T-helper 2 cell treated with Interferon-gamma antibody and Interleukin-4, amounts not matched to agents 5 μg/mL and 100 μg/mL, for 36 hours (primary cell): ENCODE data around the gene TBX4.
"Not testable (repeated sequence)": the region's sequence is repeated elsewhere in the genome, so short reads cannot be mapped to it uniquely, and the experiment has no call there.

ENCODE experiments used
- DNase-seq: peaks from one replicate; pipeline ENCODE4 v3.0.0; 2021; ENCODE audit warnings: low spot score
- H3K27ac Mint-ChIP-seq: one replicate; pipeline ENCODE4 v1.8.0; 2021; ENCODE audit warnings: mild to moderate bottlenecking, mixed read lengths
- H3K27me3 Mint-ChIP-seq: one replicate; pipeline ENCODE4 v1.8.0; 2021; ENCODE audit warnings: low read depth, mixed read lengths
- H3K36me3 Mint-ChIP-seq: one replicate; pipeline ENCODE4 v1.8.0; 2021; ENCODE audit warnings: low read depth, mixed read lengths
- H3K4me1 Mint-ChIP-seq: one replicate; pipeline ENCODE4 v1.8.0; 2021; ENCODE audit warnings: low read depth, mixed read lengths
- H3K4me3 Mint-ChIP-seq: one replicate; pipeline ENCODE4 v1.8.0; 2022; ENCODE audit warnings: mild to moderate bottlenecking, moderate library complexity, mixed read lengths
- H3K9me3 Mint-ChIP-seq: one replicate; pipeline ENCODE4 v1.8.0; 2021; ENCODE audit warnings: mixed read lengths

TBX4 gene

GRCh38 chr17:61436273-61436672, 15.9 kb upstream of the TBX4 start:
- Mint-ChIP-seq H3K36me3 (no peaks in the 10 kb centered on the region), H3K27me3 (peaks cover 51% of the 10 kb centered on the region), H3K4me1 (peaks cover 4% of the 10 kb centered on the region), H3K4me3 (no peak overlapping the region), H3K27ac (no peak overlapping the region), H3K9me3 (peaks cover 9% of the 10 kb centered on the region)
- no peak for DNase-seq

GRCh38 chr17:61436995-61437704, 15.1 kb upstream of the TBX4 start:
- Mint-ChIP-seq H3K27me3 (peaks cover 48% of the 10 kb centered on the region), H3K36me3 (no peaks in the 10 kb centered on the region), H3K27ac (no peak overlapping the region), H3K4me1 (peaks cover 4% of the 10 kb centered on the region), H3K9me3 (peaks cover 9% of the 10 kb centered on the region), H3K4me3 (no peak overlapping the region)
- DNase-seq: no peak

GRCh38 chr17:61440697-61441096, 11.5 kb upstream of the TBX4 start:
- no peak for DNase-seq
- peaks cover 33% of the 10 kb centered on the region for H3K27me3 Mint-ChIP-seq
- H3K36me3 Mint-ChIP-seq: no peaks in the 10 kb centered on the region
- no peak overlapping the region for H3K27ac Mint-ChIP-seq
- peaks cover 4% of the 10 kb centered on the region for H3K4me1 Mint-ChIP-seq
- no peak overlapping the region for H3K4me3 Mint-ChIP-seq
- H3K9me3 Mint-ChIP-seq: peaks cover 9% of the 10 kb centered on the region

- DNase-seq, H3K36me3 Mint-ChIP-seq, H3K9me3 Mint-ChIP-seq, H3K4me1 Mint-ChIP-seq, H3K27ac Mint-ChIP-seq, H3K4me3 Mint-ChIP-seq: not testable (repeated sequence)
- peaks cover 33% of the 10 kb centered on the region for H3K27me3 Mint-ChIP-seq
Measured at GRCh38 chr17:61441507-61441906, 10.7 kb upstream of the TBX4 start.

GRCh38 chr17:61442136-61442775, 10.0 kb upstream of the TBX4 start:
- Mint-ChIP-seq H3K4me3 (no peak overlapping the region), H3K4me1 (peaks cover 4% of the 10 kb centered on the region), H3K9me3 (peaks cover 4% of the 10 kb centered on the region), H3K27ac (no peak overlapping the region), H3K27me3 (peaks cover 36% of the 10 kb centered on the region), H3K36me3 (no peaks in the 10 kb centered on the region)
- DNase-seq: no peak

GRCh38 chr17:61442878-61443474, 9.2 kb upstream of the TBX4 start:
- no peaks in the 10 kb centered on the region for H3K9me3 Mint-ChIP-seq
- no peak overlapping the region for H3K4me3 Mint-ChIP-seq
- peaks cover 4% of the 10 kb centered on the region for H3K4me1 Mint-ChIP-seq
- H3K27ac Mint-ChIP-seq: no peak overlapping the region
- no peaks in the 10 kb centered on the region for H3K36me3 Mint-ChIP-seq
- no peak for DNase-seq
- H3K27me3 Mint-ChIP-seq: peaks cover 38% of the 10 kb centered on the region

GRCh38 chr17:61443475-61443882, 8.7 kb upstream of the TBX4 start:
- Mint-ChIP-seq H3K4me1 (peaks cover 4% of the 10 kb centered on the region), H3K36me3 (no peaks in the 10 kb centered on the region), H3K27ac (no peak overlapping the region), H3K27me3 (peaks cover 42% of the 10 kb centered on the region), H3K9me3 (no peaks in the 10 kb centered on the region), H3K4me3 (no peak overlapping the region)
- no peak for DNase-seq

GRCh38 chr17:61444075-61444474, 8.1 kb upstream of the TBX4 start:
- DNase-seq: no peak
- Mint-ChIP-seq H3K4me3 (no peak overlapping the region), H3K9me3 (no peaks in the 10 kb centered on the region), H3K27ac (no peak overlapping the region), H3K4me1 (peaks cover 4% of the 10 kb centered on the region), H3K27me3 (peaks cover 43% of the 10 kb centered on the region), H3K36me3 (no peaks in the 10 kb centered on the region)

- H3K27me3 Mint-ChIP-seq: peaks cover 49% of the 10 kb centered on the region
- H3K27ac Mint-ChIP-seq: no peak overlapping the region
- peaks cover 4% of the 10 kb centered on the region for H3K4me1 Mint-ChIP-seq
- no peak overlapping the region for H3K4me3 Mint-ChIP-seq
- no peaks in the 10 kb centered on the region for H3K36me3 Mint-ChIP-seq
- no peak for DNase-seq
- H3K9me3 Mint-ChIP-seq: no peaks in the 10 kb centered on the region
Measured at GRCh38 chr17:61444831-61445230, 7.4 kb upstream of the TBX4 start.

- Mint-ChIP-seq H3K27ac (no peak overlapping the region), H3K9me3 (no peaks in the 10 kb centered on the region), H3K27me3 (peaks cover 52% of the 10 kb centered on the region), H3K36me3 (no peaks in the 10 kb centered on the region), H3K4me1 (no peaks in the 10 kb centered on the region), H3K4me3 (no peak overlapping the region)
- no peak for DNase-seq
Measured at GRCh38 chr17:61447358-61447757, 4.9 kb upstream of the TBX4 start.

- H3K36me3 Mint-ChIP-seq: no peaks in the 10 kb centered on the region
- H3K4me3 Mint-ChIP-seq: no peak overlapping the region
- H3K4me1 Mint-ChIP-seq: no peaks in the 10 kb centered on the region
- no peaks in the 10 kb centered on the region for H3K9me3 Mint-ChIP-seq
- H3K27ac Mint-ChIP-seq: no peak overlapping the region
- H3K27me3 Mint-ChIP-seq: peaks cover 59% of the 10 kb centered on the region
- no peak for DNase-seq
Measured at GRCh38 chr17:61448042-61448441, 4.2 kb upstream of the TBX4 start.

GRCh38 chr17:61449140-61449539, 3.1 kb upstream of the TBX4 start:
- peaks cover 69% of the 10 kb centered on the region for H3K27me3 Mint-ChIP-seq
- not testable (repeated sequence) for H3K36me3 Mint-ChIP-seq, DNase-seq

GRCh38 chr17:61449707-61450640, 2.2 kb upstream of the TBX4 start:
- H3K27ac Mint-ChIP-seq: no peak overlapping the region
- peaks cover 73% of the 10 kb centered on the region for H3K27me3 Mint-ChIP-seq
- H3K4me3 Mint-ChIP-seq: no peak overlapping the region
- no peak for DNase-seq
- H3K9me3 Mint-ChIP-seq: no peaks in the 10 kb centered on the region
- H3K36me3 Mint-ChIP-seq: no peaks in the 10 kb centered on the region
- H3K4me1 Mint-ChIP-seq: no peaks in the 10 kb centered on the region

More at GRCh38 chr17:61449140-61449539, 3.1 kb upstream of the TBX4 start:
- not testable (repeated sequence) for H3K27ac Mint-ChIP-seq, H3K4me3 Mint-ChIP-seq, H3K4me1 Mint-ChIP-seq, H3K9me3 Mint-ChIP-seq
